Ovary (tissue), 9 donors: ENCODE data around the gene ITGB1BP2. TPM values are rescaled to one million over a fixed set of nuclear protein-coding genes. Genes with fewer than 3 reads are reported as not detected.
"Not testable (repeated sequence)": the region's sequence is repeated elsewhere in the genome, so short reads cannot be mapped to it uniquely, and the experiment has no call there.

Source experiments
- DNase-seq, 5 donors: peaks; one replicate each; pipeline ENCODE4 v3.0.0-alpha.2; 2019 to 2020
- H3K27ac ChIP-seq, 2 donors: fragments of 200-600 bp; one replicate each; pipeline versions ENCODE4 v1.5.1 to v1.8.0; 2019 to 2022
- H3K27me3 ChIP-seq: fragments of 200-600 bp; one replicate; pipeline ENCODE4 v1.8.0; 2022
- H3K36me3 ChIP-seq: fragments of 200-600 bp; sonication (generic); one replicate; pipeline ENCODE4 v1.5.1; 2019
- H3K4me1 ChIP-seq: one replicate; pipeline ENCODE4 v1.8.1; 2013; ENCODE audit warnings: mild to moderate bottlenecking, moderate library complexity; ENCODE audit not compliant: insufficient read depth
- H3K4me3 ChIP-seq: fragments of 200-600 bp; sonication (generic); one replicate; pipeline ENCODE4 v1.5.1; 2017
- H3K9me3 ChIP-seq, 2 donors: fragments of 200-600 bp in 1 of 2; sonication (generic) in 1 of 2; one replicate each; pipeline versions ENCODE4 v1.5.1 to v1.8.1; 2013 to 2019; ENCODE audit warnings: mild to moderate bottlenecking in 1 of 2, moderate library complexity in 1 of 2
- CTCF ChIP-seq, 3 donors: fragments of 450-650 bp in 2 of 3; fragments of 200-600 bp in 1 of 3; IDR thresholded peaks; one replicate each; pipeline versions ENCODE4 v1.5.1 to v1.8.0; 2016 to 2022; ENCODE audit warnings: antibody characterized with exemption in 3 of 3, mild to moderate bottlenecking in 1 of 3
- EP300 ChIP-seq: sonication (generic); formaldehyde crosslinking; IDR thresholded peaks from one replicate; pipeline ENCODE4 v1.6.1; 2017; ENCODE audit warnings: antibody characterized with exemption
- POLR2A ChIP-seq: fragments of 450-650 bp; IDR thresholded peaks from one replicate; pipeline ENCODE4 v1.6.1; 2017; ENCODE audit warnings: antibody characterized with exemption, mild to moderate bottlenecking, moderate library complexity
- WGBS, 3 donors: extraction: QIAGEN DNeasy Blood & Tissue Kit in 1 of 3; methylation state at CpG; one replicate each; pipeline versions ENCODE4 v1.1.5 to v1.1.7; 2013 to 2017; 5-methylcytosine and 5-hydroxymethylcytosine counted together
- intact Hi-C, 4 donors: fragments of 100-400 bp; cut with DNase I; formaldehyde crosslinking; loops; one replicate each; pipeline versions ENCODE4 v1.11.0 to v1.15.1; 2022 to 2023
- polyA plus RNA-seq, 2 donors: library from polyadenylated mRNA; stranded (reverse); fragments of 200-250 nt in 1 of 2; fragments of 350-450 nt in 1 of 2; fragmentation: Illumina TruSeq in 1 of 2; extraction: RNeasy Lipid Tissue Mini Kit (QIAGEN cat#74804) in 1 of 2; gene quantifications; one replicate each; pipeline ENCODE4 v1.2.3, GENCODE V29; 2013 to 2014
- total RNA-seq, 7 donors: library from RNA; depleted of rRNA in 2 of 7; stranded (reverse); fragments of >200 nt in 2 of 7; fragmentation: NEBNext Ultra II Directional in 3 of 7; extraction: Animal tissue kit (Norgen Biotek cat#: 25700) in 3 of 7; gene quantifications; one replicate each; pipeline versions ENCODE4 v1.1.0 to v1.2.4, GENCODE V29; 2016 to 2023
- donor health status: DM: no; HTN: no; CAD: no; lungs with moderate emphysema.
- donor health status: DM: no; HTN: no; CAD: no.
- donor health status: Bipolar disorder and iron deficiency.
- donor health status: DM: yes; HTN: yes; CAD: no.
- donor health status: DM: no; HTN: no; CAD: no.
- donor health status: DM: yes; HTN: yes; CAD: no.

ITGB1BP2 gene
- total and polyA plus RNA-seq, 9 donors: 0.95 to 9.1 (median 3.2) TPM

- intact Hi-C loops: no loop called here
- no peaks in the 10 kb centered on the region for H3K9me3 ChIP-seq
- H3K27ac ChIP-seq: no peak overlapping the region
- no peak for DNase-seq
- H3K4me3 ChIP-seq: no peak overlapping the region
- peaks cover 4% of the 10 kb centered on the region for H3K4me1 ChIP-seq
- no peak for TF ChIP-seq CTCF (IDR thresholded peaks at IDR 0.05)
- no peak for TF ChIP-seq EP300
- TF ChIP-seq POLR2A: no peak
- no peaks in the 10 kb centered on the region for H3K36me3 ChIP-seq
- H3K27me3 ChIP-seq: no peaks in the 10 kb centered on the region
- 65 to 72% (median 69%) methylated on average over 5 of the region's 5 CpGs for WGBS, 3 donors
These were observed 1.1 kb downstream of the ITGB1BP2 start for GRCh38 chrX:71302461-71303213.

GRCh38 chrX:71304561-71304960 is 3.0 kb downstream of the ITGB1BP2 start:
- no peak for TF ChIP-seq EP300
- intact Hi-C loops: no loop called here
- H3K27ac ChIP-seq: no peak overlapping the region
- no peaks in the 10 kb centered on the region for H3K27me3 ChIP-seq
- H3K4me1 ChIP-seq: no peaks in the 10 kb centered on the region
- no peak overlapping the region for H3K4me3 ChIP-seq
- H3K9me3 ChIP-seq: no peaks in the 10 kb centered on the region
- no peaks in the 10 kb centered on the region for H3K36me3 ChIP-seq
- 69 to 70% (median 69%) methylated on average over 2 of the region's 2 CpGs for WGBS, 3 donors
- no peak for DNase-seq

- Histone ChIP-seq H3K4me1 (no peaks in the 10 kb centered on the region), H3K27ac (no peak overlapping the region), H3K36me3 (no peaks in the 10 kb centered on the region), H3K27me3 (no peaks in the 10 kb centered on the region), H3K4me3 (no peak overlapping the region), H3K9me3 (no peaks in the 10 kb centered on the region)
- intact Hi-C loops: no loop called here
- no peak for DNase-seq
- TF ChIP-seq EP300 (no peak), CTCF (IDR thresholded peaks at IDR 0.05) (no peak), POLR2A (no peak)
- 79 to 87% (median 86%) methylated on average over 7 of the region's 7 CpGs for WGBS, 3 donors
These were observed 14.4 kb downstream of the ITGB1BP2 start for GRCh38 chrX:71315917-71316316.

GRCh38 chrX:71316959-71317358 is 15.4 kb downstream of the ITGB1BP2 start:
- H3K4me1 ChIP-seq, DNase-seq, H3K4me3 ChIP-seq, H3K36me3 ChIP-seq, intact Hi-C loops, H3K27me3 ChIP-seq, H3K9me3 ChIP-seq, H3K27ac ChIP-seq: not testable (repeated sequence)
- 25 to 29% methylated on average over 1 of the region's 1 CpG; no CpG with 5 or more reads in 1 of the 3 donors for WGBS, 3 donors

GRCh38 chrX:71320126-71320525 is 18.6 kb downstream of the ITGB1BP2 start:
- Histone ChIP-seq H3K36me3 (no peaks in the 10 kb centered on the region), H3K9me3 (no peaks in the 10 kb centered on the region), H3K4me1 (no peaks in the 10 kb centered on the region), H3K27ac (no peak overlapping the region), H3K27me3 (no peaks in the 10 kb centered on the region), H3K4me3 (no peak overlapping the region)
- WGBS, 3 donors: 67 to 82% (median 74%) methylated on average over 1 of the region's 1 CpG
- no peak for TF ChIP-seq CTCF (IDR thresholded peaks at IDR 0.05)
- TF ChIP-seq POLR2A: no peak
- no peak for TF ChIP-seq EP300
- DNase-seq: no peak
- intact Hi-C loops: no loop called here
